GM12891 (cell line): ENCODE data around the gene PKNOX2.

ENCODE experiments used
- PAX5 ChIP-seq: IDR thresholded peaks from 2 replicates; pipeline ENCODE4 v1.6.1; 2011; ENCODE audit warnings: low read length, moderate library complexity, mild to moderate bottlenecking; ENCODE audit not compliant: insufficient read depth, severe bottlenecking
- POLR2A ChIP-seq: IDR thresholded peaks from 2 replicates; pipeline ENCODE4 v1.6.1; 2011; ENCODE audit warnings: low read depth, low read length, control low read depth
- POLR2AphosphoS5 ChIP-seq: IDR thresholded peaks from 2 replicates; pipeline ENCODE4 v1.6.1; 2011; ENCODE audit warnings: low read depth, low read length, control low read depth
- POU2F2 ChIP-seq: IDR thresholded peaks from 2 replicates; pipeline ENCODE4 v1.6.1; 2011; ENCODE audit warnings: low read depth, mild to moderate bottlenecking, control low read depth, low read length, moderate library complexity
- SPI1 ChIP-seq: IDR thresholded peaks from 2 replicates; pipeline ENCODE4 v1.6.1; 2011; ENCODE audit warnings: low read depth, low read length, control low read depth
- TAF1 ChIP-seq: IDR thresholded peaks from 2 replicates; pipeline ENCODE4 v1.6.1; 2011; ENCODE audit warnings: low read depth, low read length, control low read depth

GRCh38 chr11:125348674-125349309 is 184.2 kb downstream of the PKNOX2 start:
- TF ChIP-seq POLR2A, result no peak
- no peak for TF ChIP-seq POLR2AphosphoS5
- no peak for TF ChIP-seq TAF1
- TF ChIP-seq SPI1, result no peak
- TF ChIP-seq POU2F2, result no peak
- no peak for TF ChIP-seq PAX5
